Suppressor macrophage treated with lipopolysaccharide for 4 hours (primary cell): ENCODE results near the gene AUH.

Source experiments
- DNase-seq: peaks from one replicate; pipeline ENCODE4 v3.0.0-alpha.2; 2020

Gene AUH

GRCh38 chr9:91336786-91337185 is 24.9 kb downstream of the AUH start:
- DNase-seq: no peak

GRCh38 chr9:91334053-91334452 is 27.7 kb downstream of the AUH start:
- no peak for DNase-seq

GRCh38 chr9:91333551-91333950 is 28.2 kb downstream of the AUH start:
- no peak for DNase-seq

- peak; percentile 49 for DNase-seq
Measured at GRCh38 chr9:91332546-91333231, 29.0 kb downstream of the AUH start.

- DNase-seq: no peak
Measured at GRCh38 chr9:91331849-91332248, 29.9 kb downstream of the AUH start.

- DNase-seq: no peak
Measured at GRCh38 chr9:91328186-91328585, 33.5 kb downstream of the AUH start.

GRCh38 chr9:91321691-91322090 is 40.0 kb downstream of the AUH start:
- no peak for DNase-seq

- peak; percentile 19 for DNase-seq
Measured at GRCh38 chr9:91320299-91320698, 41.4 kb downstream of the AUH start.

GRCh38 chr9:91316093-91316492 is 45.6 kb downstream of the AUH start:
- no peak for DNase-seq

- no peak for DNase-seq
Measured at GRCh38 chr9:91315191-91315590, 46.5 kb downstream of the AUH start.

- DNase-seq: no peak
Measured at GRCh38 chr9:91312717-91313325, 48.9 kb downstream of the AUH start.

GRCh38 chr9:91310037-91310436 is 51.7 kb downstream of the AUH start:
- DNase-seq: no peak

GRCh38 chr9:91308191-91308590 is 53.5 kb downstream of the AUH start:
- no peak for DNase-seq

- DNase-seq: no peak
Measured at GRCh38 chr9:91307279-91307678, 54.4 kb downstream of the AUH start.

GRCh38 chr9:91306296-91306630 is 55.5 kb downstream of the AUH start:
- DNase-seq: peak; percentile 26

GRCh38 chr9:91305596-91306295 is 56.0 kb downstream of the AUH start:
- DNase-seq: peak; percentile 45

GRCh38 chr9:91303741-91304415 is 57.8 kb downstream of the AUH start:
- DNase-seq: no peak

GRCh38 chr9:91302831-91303230 is 58.9 kb downstream of the AUH start:
- DNase-seq: peak; percentile 87

GRCh38 chr9:91301161-91301560 is 60.6 kb downstream of the AUH start:
- no peak for DNase-seq

- DNase-seq: peak; percentile 84
Measured at GRCh38 chr9:91298311-91298710, 63.4 kb downstream of the AUH start.

GRCh38 chr9:91297306-91297705 is 64.4 kb downstream of the AUH start:
- peak; percentile 26 for DNase-seq

- no peak for DNase-seq
Measured at GRCh38 chr9:91296354-91296753, 65.4 kb downstream of the AUH start.

GRCh38 chr9:91295357-91295756 is 66.4 kb downstream of the AUH start:
- no peak for DNase-seq

- no peak for DNase-seq
Measured at GRCh38 chr9:91291866-91292265, 69.9 kb downstream of the AUH start.
